ENCODE data around the gene RSPH4A.
"Not testable (repeated sequence)": the region's sequence is repeated elsewhere in the genome, so short reads cannot be mapped to it uniquely, and the experiment has no call there.

GRCh38 chr6:116603916-116604315 is 12.4 kb upstream of the RSPH4A start:
- TF ChIP-seq POLR2AphosphoS5 (IDR thresholded peaks at IDR 0.05): not testable (repeated sequence)
- TF ChIP-seq, protein P1, sequence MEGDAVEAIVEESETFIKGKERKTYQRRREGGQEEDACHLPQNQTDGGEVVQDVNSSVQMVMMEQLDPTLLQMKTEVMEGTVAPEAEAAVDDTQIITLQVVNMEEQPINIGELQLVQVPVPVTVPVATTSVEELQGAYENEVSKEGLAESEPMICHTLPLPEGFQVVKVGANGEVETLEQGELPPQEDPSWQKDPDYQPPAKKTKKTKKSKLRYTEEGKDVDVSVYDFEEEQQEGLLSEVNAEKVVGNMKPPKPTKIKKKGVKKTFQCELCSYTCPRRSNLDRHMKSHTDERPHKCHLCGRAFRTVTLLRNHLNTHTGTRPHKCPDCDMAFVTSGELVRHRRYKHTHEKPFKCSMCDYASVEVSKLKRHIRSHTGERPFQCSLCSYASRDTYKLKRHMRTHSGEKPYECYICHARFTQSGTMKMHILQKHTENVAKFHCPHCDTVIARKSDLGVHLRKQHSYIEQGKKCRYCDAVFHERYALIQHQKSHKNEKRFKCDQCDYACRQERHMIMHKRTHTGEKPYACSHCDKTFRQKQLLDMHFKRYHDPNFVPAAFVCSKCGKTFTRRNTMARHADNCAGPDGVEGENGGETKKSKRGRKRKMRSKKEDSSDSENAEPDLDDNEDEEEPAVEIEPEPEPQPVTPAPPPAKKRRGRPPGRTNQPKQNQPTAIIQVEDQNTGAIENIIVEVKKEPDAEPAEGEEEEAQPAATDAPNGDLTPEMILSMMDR (IDR thresholded peaks at IDR 0.05 in 8 of 11, conservative IDR thresholded peaks at IDR 0.05 in 3 of 11): not testable (repeated sequence)
